Endothelial cell of umbilical vein (primary cell): ENCODE data around the gene SYT7.

ENCODE experiments used
- EZH2 ChIP-seq: IDR thresholded peaks from 2 replicates; pipeline ENCODE4 v1.6.1; 2012; ENCODE audit warnings: borderline replicate concordance, low read depth, mild to moderate bottlenecking, moderate library complexity, low read length, inconsistent platforms; ENCODE audit not compliant: severe bottlenecking
- FOS ChIP-seq: IDR thresholded peaks from 2 replicates; pipeline ENCODE4 v1.6.1; 2011; ENCODE audit warnings: mild to moderate bottlenecking, low read length, moderate library complexity, borderline replicate concordance; ENCODE audit not compliant: insufficient read depth
- JUN ChIP-seq: IDR thresholded peaks from 2 replicates; pipeline ENCODE4 v1.6.1; 2011; ENCODE audit warnings: borderline replicate concordance, low read depth; ENCODE audit not compliant: insufficient read length, insufficient read depth
- MYC ChIP-seq: IDR thresholded peaks from one replicate; pipeline ENCODE4 v1.6.1; 2011; ENCODE audit warnings: mild to moderate bottlenecking, low read depth, low read length
- POLR2A ChIP-seq: IDR thresholded peaks from 2 replicates; pipeline ENCODE4 v1.6.1; 2012; ENCODE audit warnings: low read depth, mild to moderate bottlenecking, control low read depth, low read length
- POLR2AphosphoS5 ChIP-seq: IDR thresholded peaks from 2 replicates; pipeline ENCODE4 v1.6.1; 2012; ENCODE audit warnings: low read depth, mild to moderate bottlenecking, control low read depth, low read length, moderate library complexity; ENCODE audit not compliant: insufficient read depth
- TF ChIP-seq, protein P1 (sequence below), 2 donors: IDR thresholded peaks; 1 replicate in 1 of 2; 2 replicates in 1 of 2; pipeline ENCODE4 v1.5.1; 2011; ENCODE audit warnings: low read length in 2 of 2, mild to moderate bottlenecking in 2 of 2, moderate library complexity in 2 of 2, control low read depth in 1 of 2, inconsistent platforms in 1 of 2, low read depth in 1 of 2; ENCODE audit not compliant: insufficient read depth in 1 of 2; ENCODE audit errors: extremely low read depth in 1 of 2
- TF ChIP-seq, protein P2 (sequence below): IDR thresholded peaks from 2 replicates; pipeline ENCODE4 v1.6.1; 2011; ENCODE audit not compliant: insufficient read depth, insufficient read length

DNA sequence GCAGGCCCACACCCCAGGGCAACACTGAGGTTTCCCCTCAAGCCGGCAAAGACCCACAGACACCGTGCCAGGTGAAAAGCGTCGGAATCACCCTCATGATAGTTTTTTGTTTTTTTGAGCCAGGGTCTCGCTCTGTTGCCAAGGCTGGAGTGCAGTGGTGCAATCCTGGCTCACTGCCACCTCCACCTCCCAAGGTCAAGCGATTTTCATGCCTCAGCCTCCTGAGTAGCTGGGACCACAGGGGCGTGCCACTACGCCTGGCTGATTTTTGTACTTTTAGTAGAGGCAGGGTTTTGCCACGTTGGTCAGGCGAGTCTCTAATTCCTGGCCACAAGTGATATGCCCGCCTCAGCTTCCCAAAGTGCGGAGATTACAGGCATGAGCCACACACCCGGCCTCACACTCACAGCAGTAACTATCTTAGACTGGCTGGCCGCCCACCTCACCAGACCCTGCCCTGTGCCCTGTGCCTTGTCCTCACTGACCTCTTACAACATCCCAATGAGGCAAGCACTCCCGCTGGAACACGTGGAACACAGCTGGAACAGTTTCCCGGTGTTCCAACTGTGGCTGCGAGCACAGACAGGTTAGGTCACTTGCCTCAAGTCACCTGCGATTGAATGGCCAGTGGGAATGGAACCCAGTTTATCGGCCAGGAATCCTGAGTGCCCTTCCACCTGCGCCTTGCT, 51.2 kb downstream of the SYT7 start:
- TF ChIP-seq, protein P1, sequence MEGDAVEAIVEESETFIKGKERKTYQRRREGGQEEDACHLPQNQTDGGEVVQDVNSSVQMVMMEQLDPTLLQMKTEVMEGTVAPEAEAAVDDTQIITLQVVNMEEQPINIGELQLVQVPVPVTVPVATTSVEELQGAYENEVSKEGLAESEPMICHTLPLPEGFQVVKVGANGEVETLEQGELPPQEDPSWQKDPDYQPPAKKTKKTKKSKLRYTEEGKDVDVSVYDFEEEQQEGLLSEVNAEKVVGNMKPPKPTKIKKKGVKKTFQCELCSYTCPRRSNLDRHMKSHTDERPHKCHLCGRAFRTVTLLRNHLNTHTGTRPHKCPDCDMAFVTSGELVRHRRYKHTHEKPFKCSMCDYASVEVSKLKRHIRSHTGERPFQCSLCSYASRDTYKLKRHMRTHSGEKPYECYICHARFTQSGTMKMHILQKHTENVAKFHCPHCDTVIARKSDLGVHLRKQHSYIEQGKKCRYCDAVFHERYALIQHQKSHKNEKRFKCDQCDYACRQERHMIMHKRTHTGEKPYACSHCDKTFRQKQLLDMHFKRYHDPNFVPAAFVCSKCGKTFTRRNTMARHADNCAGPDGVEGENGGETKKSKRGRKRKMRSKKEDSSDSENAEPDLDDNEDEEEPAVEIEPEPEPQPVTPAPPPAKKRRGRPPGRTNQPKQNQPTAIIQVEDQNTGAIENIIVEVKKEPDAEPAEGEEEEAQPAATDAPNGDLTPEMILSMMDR (IDR thresholded peaks at IDR 0.05; ENCODE audit: extremely low read depth in 1 of 2, insufficient read depth in 1 of 2, low read depth in 1 of 2, low read length in 2 of 2), result no peak
- TF ChIP-seq POLR2A, result no peak
- no peak for TF ChIP-seq EZH2
- TF ChIP-seq, protein P2, sequence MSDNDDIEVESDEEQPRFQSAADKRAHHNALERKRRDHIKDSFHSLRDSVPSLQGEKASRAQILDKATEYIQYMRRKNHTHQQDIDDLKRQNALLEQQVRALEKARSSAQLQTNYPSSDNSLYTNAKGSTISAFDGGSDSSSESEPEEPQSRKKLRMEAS, result no peak
- TF ChIP-seq POLR2AphosphoS5, result no peak
- TF ChIP-seq MYC, result no peak
- no peak for TF ChIP-seq FOS
- TF ChIP-seq JUN, result no peak
